Measurements from ENCODE around the gene OR5F1. TPM values are rescaled to one million over a fixed set of nuclear protein-coding genes. Genes with fewer than 3 reads are reported as not detected.

The OR5F1 gene
- total RNA-seq (not detected), polyA plus RNA-seq (not detected)
- long read RNA-seq, donor 1: 0 reads
- long read RNA-seq, donor 2: 0 reads
- long read RNA-seq, donor 3, partial matches to known transcripts: 0 of 1 reads
- long read RNA-seq, donor 3, other reads (novel, unspliced or antisense): 0 of 1 reads
- long read RNA-seq, donor 4: 0 reads
- long read RNA-seq, donor 5: 0 reads
- long read RNA-seq, donor 6: 0 reads
- long read RNA-seq, donor 7: 0 reads
- long read RNA-seq, donor 8: 0 reads
- long read RNA-seq, donor 9: 0 reads
- long read RNA-seq, donor 10: 0 reads

GRCh38 chr11:55994525-55994924, at the start of gene OR5F1:
Gene OR5F1 (minus strand): TSS chr11:55994625. CDS start chr11:55994625, 0 bp downstream.
- DNase-seq: no peak
- whole genome bisulfite sequencing, 4 donors: 51 to 64% (median 59%) methylated on average over 2 of the region's 2 CpGs
- Histone ChIP-seq H3K4me3 (no peak within 1 kb of the TSS), H3K4me1 (replicated peaks in 1 of 2) (no peaks in the 10 kb centered on the region), H3K9me3 (replicated peaks in 1 of 3) (no peaks in the 10 kb centered on the region), H3K27ac (no peak within 1 kb of the TSS), H3K36me3 (replicated peaks in 1 of 2) (no peaks in the 10 kb centered on the region), H3K27me3 (no peaks in the 10 kb centered on the region)
- TF ChIP-seq POLR2A (IDR thresholded peaks at IDR 0.05): no peak
- no peak for TF ChIP-seq CTCF (IDR thresholded peaks at IDR 0.05)
- intact Hi-C loops (cut with DNase I): no loop called here

- TF ChIP-seq CTCF (IDR thresholded peaks at IDR 0.05) (no peak), POLR2A (IDR thresholded peaks at IDR 0.05) (no peak)
- no peaks in the 10 kb centered on the region for H3K27me3 ChIP-seq
- no peaks in the 10 kb centered on the region for H3K36me3 ChIP-seq (replicated peaks in 1 of 2)
- intact Hi-C loops (cut with DNase I): no loop called here
- no peaks in the 10 kb centered on the region for H3K4me1 ChIP-seq (replicated peaks in 1 of 2)
- no peak within 1 kb of the TSS for H3K4me3 ChIP-seq
- H3K27ac ChIP-seq: no peak within 1 kb of the TSS
- DNase-seq: no peak
- no peaks in the 10 kb centered on the region for H3K9me3 ChIP-seq (replicated peaks in 1 of 3)
These were observed 32.9 kb upstream of the OR5F1 start, which contains the start of gene OR5AS1 for GRCh38 chr11:56027354-56027753. Gene OR5AS1 (plus strand): TSS chr11:56027654. CDS start chr11:56030419, 2,765 bp downstream.

- DNase-seq: no peak
- H3K27me3 ChIP-seq: no peaks in the 10 kb centered on the region
- H3K27ac ChIP-seq: no peak overlapping the region
- H3K4me3 ChIP-seq: no peak overlapping the region
- 33 to 42% (median 39%) methylated on average over 2 of the region's 2 CpGs for WGBS, 4 donors
- TF ChIP-seq CTCF (IDR thresholded peaks at IDR 0.05) (no peak), POLR2A (IDR thresholded peaks at IDR 0.05) (no peak)
- no peaks in the 10 kb centered on the region for H3K9me3 ChIP-seq (replicated peaks in 1 of 3)
- no peaks in the 10 kb centered on the region for H3K4me1 ChIP-seq (replicated peaks in 1 of 2)
- H3K36me3 ChIP-seq (replicated peaks in 1 of 2): no peaks in the 10 kb centered on the region
- intact Hi-C loops (cut with DNase I): no loop called here
These were observed 19.4 kb upstream of the OR5F1 start for GRCh38 chr11:56013805-56014204.

- H3K27me3 ChIP-seq: no peaks in the 10 kb centered on the region
- no peak for TF ChIP-seq CTCF (IDR thresholded peaks at IDR 0.05)
- no peak for TF ChIP-seq POLR2A (IDR thresholded peaks at IDR 0.05)
- no peak for DNase-seq
- H3K4me1 ChIP-seq (replicated peaks in 1 of 2): no peaks in the 10 kb centered on the region
- H3K36me3 ChIP-seq (replicated peaks in 1 of 2): no peaks in the 10 kb centered on the region
- H3K9me3 ChIP-seq (replicated peaks in 1 of 3): no peaks in the 10 kb centered on the region
- no peak overlapping the region for H3K27ac ChIP-seq
- H3K4me3 ChIP-seq: no peak overlapping the region
- intact Hi-C loops (cut with DNase I): no loop called here
These were observed 16.3 kb upstream of the OR5F1 start for GRCh38 chr11:56010716-56011115.

Data from adrenal gland (tissue), 19 donors.